Measurements from ENCODE around the gene PHTF1. TPM values are rescaled to one million over a fixed set of nuclear protein-coding genes. Genes with fewer than 3 reads are reported as not detected.

PHTF1 gene
- total and polyA plus RNA-seq, 4 donors: 9.5 to 29.7 (median 19.5) TPM

DNA sequence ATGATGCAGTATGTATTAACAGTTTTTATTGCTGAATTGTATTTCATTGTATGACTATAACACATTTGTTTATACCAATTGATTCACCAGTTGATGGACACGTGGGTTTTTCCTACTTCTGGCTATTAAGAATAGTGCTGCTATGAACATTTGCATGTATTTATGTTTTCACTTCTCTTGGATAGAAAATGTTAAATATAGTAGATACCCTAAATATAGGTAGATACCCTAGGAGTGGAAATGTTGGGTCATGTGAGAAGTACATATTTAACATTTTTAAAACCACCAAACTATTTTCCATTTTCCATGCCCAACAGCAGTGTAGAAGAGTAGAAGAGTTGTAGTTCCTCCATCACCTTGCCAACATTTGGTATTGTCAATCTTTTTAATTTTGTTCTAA lies 7.8 kb downstream of the PHTF1 start:
- Histone ChIP-seq H3K27me3 (ENCODE audit: control insufficient read depth in 3 of 3, insufficient read depth in 3 of 3, low read length in 2 of 3) (no peaks in the 10 kb centered on the region), H3K9me3 (ENCODE audit: control insufficient read depth in 4 of 4, insufficient read depth in 3 of 4, low read length in 3 of 4) (no peaks in the 10 kb centered on the region), H3K27ac (ENCODE audit: low read depth in 1 of 2, low read length in 1 of 2) (no peak overlapping the region), H3K4me1 (ENCODE audit: control insufficient read depth in 5 of 5, insufficient read depth in 5 of 5, low read length in 5 of 5) (peaks cover 0 to 3% (median 0%) of the 10 kb centered on the region in 5 donors), H3K36me3 (ENCODE audit: control insufficient read depth in 4 of 4, insufficient read depth in 4 of 4, low read length in 4 of 4) (peaks cover 0 to 12% (median 2%) of the 10 kb centered on the region in 4 donors), H3K9ac (ENCODE audit: insufficient read depth in 1 of 2, low read length in 2 of 2) (no peak overlapping the region), H3K4me3 (no peak overlapping the region)
- WGBS, 2 donors: 92 to 96% methylated on average over 1 of the region's 1 CpG
- no peak for ATAC-seq (ENCODE audit: insufficient read depth, low FRiP score)
- TF ChIP-seq, protein P1, sequence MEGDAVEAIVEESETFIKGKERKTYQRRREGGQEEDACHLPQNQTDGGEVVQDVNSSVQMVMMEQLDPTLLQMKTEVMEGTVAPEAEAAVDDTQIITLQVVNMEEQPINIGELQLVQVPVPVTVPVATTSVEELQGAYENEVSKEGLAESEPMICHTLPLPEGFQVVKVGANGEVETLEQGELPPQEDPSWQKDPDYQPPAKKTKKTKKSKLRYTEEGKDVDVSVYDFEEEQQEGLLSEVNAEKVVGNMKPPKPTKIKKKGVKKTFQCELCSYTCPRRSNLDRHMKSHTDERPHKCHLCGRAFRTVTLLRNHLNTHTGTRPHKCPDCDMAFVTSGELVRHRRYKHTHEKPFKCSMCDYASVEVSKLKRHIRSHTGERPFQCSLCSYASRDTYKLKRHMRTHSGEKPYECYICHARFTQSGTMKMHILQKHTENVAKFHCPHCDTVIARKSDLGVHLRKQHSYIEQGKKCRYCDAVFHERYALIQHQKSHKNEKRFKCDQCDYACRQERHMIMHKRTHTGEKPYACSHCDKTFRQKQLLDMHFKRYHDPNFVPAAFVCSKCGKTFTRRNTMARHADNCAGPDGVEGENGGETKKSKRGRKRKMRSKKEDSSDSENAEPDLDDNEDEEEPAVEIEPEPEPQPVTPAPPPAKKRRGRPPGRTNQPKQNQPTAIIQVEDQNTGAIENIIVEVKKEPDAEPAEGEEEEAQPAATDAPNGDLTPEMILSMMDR (IDR thresholded peaks at IDR 0.05; ENCODE audit: control extremely low read depth, extremely low read depth): no peak
- DNase-seq: no peak

DNA sequence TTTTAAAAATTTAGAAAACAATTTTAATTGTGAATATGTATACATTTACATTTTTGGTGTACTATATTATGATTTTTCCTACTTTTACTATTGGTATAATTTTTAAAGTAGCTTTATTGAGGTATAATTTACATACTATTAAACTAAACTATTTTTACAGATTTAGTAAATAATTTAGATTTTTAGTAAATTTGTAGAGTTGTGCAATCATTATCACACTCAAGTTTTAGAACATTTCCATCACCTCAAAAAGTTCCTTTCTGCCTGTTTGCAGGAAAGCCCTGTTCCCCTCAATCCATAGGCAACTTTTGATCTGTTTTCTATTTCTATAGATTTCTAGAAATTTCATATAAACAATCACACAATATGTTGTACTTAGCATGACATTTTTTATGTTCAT lies 8.2 kb downstream of the PHTF1 start:
- DNase-seq: no peak
- TF ChIP-seq, protein P1 (IDR thresholded peaks at IDR 0.05; ENCODE audit: control extremely low read depth, extremely low read depth): no peak
- H3K27ac ChIP-seq (ENCODE audit: low read depth in 1 of 2, low read length in 1 of 2): no peak overlapping the region
- no peak overlapping the region for H3K4me3 ChIP-seq
- peaks cover 0 to 12% (median 1%) of the 10 kb centered on the region in 4 donors for H3K36me3 ChIP-seq (ENCODE audit: control insufficient read depth in 4 of 4, insufficient read depth in 4 of 4, low read length in 4 of 4)
- H3K27me3 ChIP-seq (ENCODE audit: control insufficient read depth in 3 of 3, insufficient read depth in 3 of 3, low read length in 2 of 3): no peaks in the 10 kb centered on the region
- no peaks in the 10 kb centered on the region for H3K9me3 ChIP-seq (ENCODE audit: control insufficient read depth in 4 of 4, insufficient read depth in 3 of 4, low read length in 3 of 4)
- no peak overlapping the region for H3K9ac ChIP-seq (ENCODE audit: insufficient read depth in 1 of 2, low read length in 2 of 2)
- H3K4me1 ChIP-seq (ENCODE audit: control insufficient read depth in 5 of 5, insufficient read depth in 5 of 5, low read length in 5 of 5): no peaks in the 10 kb centered on the region
- no peak for ATAC-seq (ENCODE audit: insufficient read depth, low FRiP score)

DNA sequence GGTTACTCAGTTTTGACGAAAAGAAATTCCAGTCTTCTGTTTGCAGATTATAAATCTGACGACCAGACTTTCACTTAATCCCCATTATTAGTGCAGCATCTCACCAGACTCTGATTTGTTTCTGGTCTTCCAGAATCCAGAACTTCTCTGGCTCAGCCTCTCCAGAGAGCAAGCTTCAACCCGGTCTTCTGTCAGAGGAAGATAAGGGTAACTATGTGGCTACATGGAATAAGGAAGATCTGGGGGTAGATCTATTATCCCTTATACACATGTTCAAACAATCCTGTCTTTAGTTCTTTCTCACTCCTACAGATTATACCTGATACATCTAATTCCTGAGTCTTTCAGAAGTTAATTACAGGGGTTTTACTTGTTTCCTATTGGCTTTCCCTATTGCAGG lies 9.9 kb downstream of the PHTF1 start:
- DNase-seq (no peak), ATAC-seq (ENCODE audit: insufficient read depth, low FRiP score) (no peak)
- Histone ChIP-seq H3K4me3 (no peak overlapping the region), H3K27ac (ENCODE audit: low read depth in 1 of 2, low read length in 1 of 2) (no peak overlapping the region), H3K27me3 (ENCODE audit: control insufficient read depth in 3 of 3, insufficient read depth in 3 of 3, low read length in 2 of 3) (no peaks in the 10 kb centered on the region), H3K4me1 (ENCODE audit: control insufficient read depth in 5 of 5, insufficient read depth in 5 of 5, low read length in 5 of 5) (no peaks in the 10 kb centered on the region), H3K9ac (ENCODE audit: insufficient read depth in 1 of 2, low read length in 2 of 2) (no peak overlapping the region), H3K9me3 (ENCODE audit: control insufficient read depth in 4 of 4, insufficient read depth in 3 of 4, low read length in 3 of 4) (no peaks in the 10 kb centered on the region), H3K36me3 (ENCODE audit: control insufficient read depth in 4 of 4, insufficient read depth in 4 of 4, low read length in 4 of 4) (peaks cover 0 to 12% (median 1%) of the 10 kb centered on the region in 4 donors)
- TF ChIP-seq, protein P1 (IDR thresholded peaks at IDR 0.05; ENCODE audit: control extremely low read depth, extremely low read depth): no peak
- 83 to 92% methylated on average over 3 of the region's 3 CpGs for WGBS, 2 donors

DNA sequence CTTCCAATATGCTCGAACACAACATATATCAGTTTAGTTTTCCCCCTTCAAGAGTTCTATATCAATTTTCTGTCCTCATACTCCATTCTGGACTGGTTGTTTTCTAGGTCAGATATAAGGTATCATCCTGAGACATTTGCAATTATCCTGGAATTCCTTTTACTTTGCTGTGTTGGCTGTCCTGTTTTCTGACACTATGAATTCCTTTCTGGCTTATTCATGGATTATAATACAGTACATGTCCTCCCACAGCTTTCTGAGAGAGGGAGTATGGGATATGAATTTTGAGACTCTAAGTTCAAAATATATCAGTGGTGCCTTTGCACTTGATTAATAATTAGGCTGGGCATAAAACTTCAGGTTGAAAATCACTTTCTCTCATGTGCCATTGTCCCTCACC lies 11.9 kb downstream of the PHTF1 start:
- DNase-seq: no peak
- H3K4me1 ChIP-seq (ENCODE audit: control insufficient read depth in 5 of 5, insufficient read depth in 5 of 5, low read length in 5 of 5): no peaks in the 10 kb centered on the region
- H3K9me3 ChIP-seq (ENCODE audit: control insufficient read depth in 4 of 4, insufficient read depth in 3 of 4, low read length in 3 of 4): no peaks in the 10 kb centered on the region
- H3K4me3 ChIP-seq: no peak overlapping the region
- no peak for ATAC-seq (ENCODE audit: insufficient read depth, low FRiP score)
- H3K27me3 ChIP-seq (ENCODE audit: control insufficient read depth in 3 of 3, insufficient read depth in 3 of 3, low read length in 2 of 3): no peaks in the 10 kb centered on the region
- no peak overlapping the region for H3K9ac ChIP-seq (ENCODE audit: insufficient read depth in 1 of 2, low read length in 2 of 2)
- H3K27ac ChIP-seq (ENCODE audit: low read depth in 1 of 2, low read length in 1 of 2): no peak overlapping the region
- WGBS, 2 donors: 97 to 99% methylated on average over 1 of the region's 1 CpG
- TF ChIP-seq, protein P1 (IDR thresholded peaks at IDR 0.05; ENCODE audit: control extremely low read depth, extremely low read depth): no peak
- H3K36me3 ChIP-seq (ENCODE audit: control insufficient read depth in 4 of 4, insufficient read depth in 4 of 4, low read length in 4 of 4): peaks cover 0 to 7% (median 1%) of the 10 kb centered on the region in 4 donors

Measured in lung (tissue), 12 donors.